Measurements from ENCODE around the gene CCNO.

- TF ChIP-seq CTCF (IDR thresholded peaks at IDR 0.05; ENCODE audit: low read length) (no peak), EZH2phosphoT487 (IDR thresholded peaks at IDR 0.05; ENCODE audit: low read length) (no peak), EZH2 (optimal IDR thresholded peaks at IDR 0.05; ENCODE audit: low read depth, low read length) (no peak)
Observed at GRCh38 chr5:55223812-55224240, 9.6 kb downstream of the CCNO start.
